ENCODE measurements around the gene SH2D3A.

DNA sequence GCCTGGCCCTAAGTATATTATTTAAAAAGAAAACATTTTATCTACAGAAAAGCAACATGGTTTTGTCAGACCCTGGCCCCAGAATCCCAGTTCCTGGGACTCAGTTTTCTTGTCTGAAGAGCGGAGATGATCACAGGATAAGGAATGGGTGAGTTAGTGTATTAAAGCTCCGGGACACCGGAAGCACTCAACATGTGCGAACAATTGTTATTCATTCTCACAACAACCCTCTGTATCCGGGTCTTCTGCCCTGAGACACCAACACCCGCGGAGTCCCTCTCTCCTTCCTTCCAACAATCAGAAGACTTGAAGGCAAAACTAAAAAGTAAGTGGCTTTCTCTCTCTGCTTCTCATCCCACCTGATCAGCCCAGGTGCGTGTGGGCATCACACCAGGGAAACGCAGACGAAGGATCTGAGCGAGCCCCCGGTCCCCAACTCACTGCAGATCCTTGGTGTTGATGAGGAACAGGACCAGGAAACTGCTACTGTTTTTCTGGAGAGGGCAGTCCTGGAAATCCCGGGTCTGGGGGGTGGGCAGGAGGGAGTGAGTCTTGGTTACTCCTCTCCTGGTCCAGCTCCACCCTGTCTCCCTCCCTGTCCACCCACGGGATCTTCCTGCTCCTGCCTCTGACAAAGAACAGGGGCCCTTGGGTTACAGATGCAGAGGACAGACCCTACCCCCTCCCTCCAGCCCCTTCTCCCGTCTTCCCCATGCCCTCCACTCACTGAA, 31.9 kb downstream of the SH2D3A start:
- TF ChIP-seq POLR2AphosphoS5 (IDR thresholded peaks at IDR 0.05), result no peak
- no peak for TF ChIP-seq POLR2A (IDR thresholded peaks at IDR 0.05)
